Skin epidermis (tissue), 12 donors: ENCODE data around the gene ARMS2.
A peak's percentile ranks its signal among the peaks of the same experiment; 100 is the strongest.

ENCODE experiments used
- H3K27ac ChIP-seq, 21 experiments: fragments of 200-600 bp; sonication (generic) in 11 of 21; one replicate each; pipeline ENCODE4 v1.5.0; 2020; ENCODE audit warnings: mild to moderate bottlenecking in 3 of 21, inconsistent platforms in 2 of 21, moderate library complexity in 2 of 21
- H3K4me3 ChIP-seq, 7 experiments: fragments of 200-600 bp; sonication (generic) in 2 of 7; one replicate each; pipeline ENCODE4 v1.5.0; 2020; ENCODE audit warnings: inconsistent platforms in 2 of 7, mild to moderate bottlenecking in 2 of 7, moderate library complexity in 1 of 7

Gene ARMS2

GRCh38 chr10:122467701-122468100, 13.2 kb downstream of the ARMS2 start:
- no peak overlapping the region for H3K4me3 ChIP-seq
- H3K27ac ChIP-seq: peak overlapping the region in 8 of 21 experiments; percentile 14 to 77 (median 55)

GRCh38 chr10:122468307-122468925, 14.0 kb downstream of the ARMS2 start:
- Histone ChIP-seq H3K4me3 (no peak overlapping the region), H3K27ac (peak overlapping the region in 12 of 21 experiments; percentile 14 to 77 (median 54))

- no peak overlapping the region for H3K4me3 ChIP-seq
These were observed 14.7 kb downstream of the ARMS2 start for GRCh38 chr10:122468926-122469781.

GRCh38 chr10:122469848-122470247, 15.4 kb downstream of the ARMS2 start:
- Histone ChIP-seq H3K4me3 (no peak overlapping the region), H3K27ac (peak overlapping the region in 18 of 21 experiments; percentile 5 to 83 (median 62))

More at GRCh38 chr10:122468926-122469781, 14.7 kb downstream of the ARMS2 start:
- H3K27ac ChIP-seq: peak overlapping the region in 19 of 21 experiments; percentile 5 to 83 (median 60)

- Histone ChIP-seq H3K27ac (peak overlapping the region in 5 of 21 experiments; percentile 3 to 83 (median 20)), H3K4me3 (no peak overlapping the region)
These were observed 17.2 kb downstream of the ARMS2 start for GRCh38 chr10:122471531-122472177.

- H3K4me3 ChIP-seq: no peak overlapping the region
- H3K27ac ChIP-seq: peak overlapping the region in 1 of 21 experiments; percentile 8
These were observed 18.7 kb downstream of the ARMS2 start for GRCh38 chr10:122473116-122473515.

- H3K4me3 ChIP-seq: no peak overlapping the region
- peak overlapping the region in 9 of 21 experiments; percentile 3 to 71 (median 31) for H3K27ac ChIP-seq
These were observed 19.8 kb downstream of the ARMS2 start for GRCh38 chr10:122474131-122474818.

- Histone ChIP-seq H3K4me3 (no peak overlapping the region), H3K27ac (peak overlapping the region in 7 of 21 experiments; percentile 18 to 71 (median 33))
These were observed 20.6 kb downstream of the ARMS2 start for GRCh38 chr10:122475100-122475499.

GRCh38 chr10:122475591-122476332, 21.3 kb downstream of the ARMS2 start:
- Histone ChIP-seq H3K27ac (peak overlapping the region in 9 of 21 experiments; percentile 17 to 71 (median 33)), H3K4me3 (no peak overlapping the region)

GRCh38 chr10:122476333-122476695, 21.9 kb downstream of the ARMS2 start:
- peak overlapping the region in 5 of 21 experiments; percentile 18 to 71 (median 27) for H3K27ac ChIP-seq
- H3K4me3 ChIP-seq: no peak overlapping the region

GRCh38 chr10:122477436-122477835, 23.0 kb downstream of the ARMS2 start:
- Histone ChIP-seq H3K4me3 (no peak overlapping the region), H3K27ac (no peak overlapping the region)

- Histone ChIP-seq H3K4me3 (no peak overlapping the region), H3K27ac (no peak overlapping the region)
These were observed 24.5 kb downstream of the ARMS2 start for GRCh38 chr10:122478971-122479370.

- Histone ChIP-seq H3K4me3 (no peak overlapping the region), H3K27ac (no peak overlapping the region)
These were observed 25.8 kb downstream of the ARMS2 start for GRCh38 chr10:122480146-122480833.

- no peak overlapping the region for H3K27ac ChIP-seq
These were observed 27.0 kb downstream of the ARMS2 start for GRCh38 chr10:122481296-122482056.

GRCh38 chr10:122484276-122485060, 30.0 kb downstream of the ARMS2 start:
- Histone ChIP-seq H3K4me3 (no peak overlapping the region), H3K27ac (peak overlapping the region in 2 of 21 experiments; percentile 26 to 72)

More at GRCh38 chr10:122481296-122482056, 27.0 kb downstream of the ARMS2 start:
- no peak overlapping the region for H3K4me3 ChIP-seq

- Histone ChIP-seq H3K4me3 (no peak overlapping the region), H3K27ac (peak overlapping the region in 6 of 21 experiments; percentile 5 to 72 (median 34))
These were observed 31.2 kb downstream of the ARMS2 start for GRCh38 chr10:122485670-122486069.
